ENCODE results near the gene FN1.

The FN1 gene

DNA sequence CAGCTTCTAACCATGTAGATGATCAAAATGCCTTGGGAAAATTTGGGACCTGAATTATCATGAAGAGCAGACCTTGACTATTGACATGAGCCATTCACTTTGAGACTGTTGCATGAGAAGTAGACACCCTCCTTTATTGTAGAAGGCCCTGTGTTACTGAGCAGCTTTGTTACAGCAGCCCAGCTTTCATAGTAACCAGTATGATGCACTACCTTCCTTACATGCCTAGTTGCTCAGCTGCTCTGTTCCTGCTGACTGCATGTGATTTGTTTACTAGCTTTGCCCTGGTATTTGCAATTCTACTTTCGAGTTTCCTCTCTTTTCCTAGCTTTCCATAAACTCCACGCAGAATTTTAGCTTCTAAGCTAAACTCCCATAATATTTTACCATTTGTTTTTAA is 11.2 kb upstream of the FN1 start:
- TF ChIP-seq TAF1 (IDR thresholded peaks at IDR 0.05; ENCODE audit: low read depth, low read length) (no peak), POU2F2 (IDR thresholded peaks at IDR 0.05; ENCODE audit: low read depth, low read length) (no peak), POLR2A (IDR thresholded peaks at IDR 0.05; ENCODE audit: low read depth, low read length) (no peak), SPI1 (IDR thresholded peaks at IDR 0.05; ENCODE audit: low read depth, low read length) (no peak), POLR2AphosphoS5 (IDR thresholded peaks at IDR 0.05; ENCODE audit: low read depth, low read length) (no peak), PAX5 (IDR thresholded peaks at IDR 0.05; ENCODE audit: insufficient read depth, low read length, severe bottlenecking) (no peak)
- FAIRE-seq (no peak), DNase-seq (ENCODE audit: insufficient read length, low spot score) (no peak)

DNA sequence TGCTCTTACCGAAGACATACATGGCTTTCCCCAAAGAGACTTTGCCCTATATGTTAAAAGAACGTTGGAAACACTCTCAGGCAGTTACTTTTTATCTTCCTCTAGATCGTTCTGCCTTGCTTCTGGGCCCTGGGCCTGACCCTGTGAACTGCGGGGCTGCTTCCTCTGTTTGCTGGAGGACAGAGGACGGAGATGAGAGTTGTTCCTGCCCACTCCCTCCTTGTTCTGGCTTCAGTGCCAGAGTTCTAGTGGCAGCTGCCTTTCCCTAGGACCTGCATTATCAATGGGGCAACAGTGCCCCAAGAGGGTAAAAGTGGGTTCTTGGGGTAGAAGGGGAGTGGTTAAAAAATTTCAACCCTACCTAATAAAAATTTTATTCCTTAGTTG is 6.5 kb upstream of the FN1 start:
- TF ChIP-seq POLR2A (IDR thresholded peaks at IDR 0.05; ENCODE audit: low read depth, low read length) = no peak
- no peak for TF ChIP-seq PAX5 (IDR thresholded peaks at IDR 0.05; ENCODE audit: insufficient read depth, low read length, severe bottlenecking)
- TF ChIP-seq TAF1 (IDR thresholded peaks at IDR 0.05; ENCODE audit: low read depth, low read length) = no peak
- TF ChIP-seq POU2F2 (IDR thresholded peaks at IDR 0.05; ENCODE audit: low read depth, low read length) = no peak
- no peak for TF ChIP-seq SPI1 (IDR thresholded peaks at IDR 0.05; ENCODE audit: low read depth, low read length)
- FAIRE-seq (no peak), DNase-seq (ENCODE audit: insufficient read length, low spot score) (no peak)

DNA sequence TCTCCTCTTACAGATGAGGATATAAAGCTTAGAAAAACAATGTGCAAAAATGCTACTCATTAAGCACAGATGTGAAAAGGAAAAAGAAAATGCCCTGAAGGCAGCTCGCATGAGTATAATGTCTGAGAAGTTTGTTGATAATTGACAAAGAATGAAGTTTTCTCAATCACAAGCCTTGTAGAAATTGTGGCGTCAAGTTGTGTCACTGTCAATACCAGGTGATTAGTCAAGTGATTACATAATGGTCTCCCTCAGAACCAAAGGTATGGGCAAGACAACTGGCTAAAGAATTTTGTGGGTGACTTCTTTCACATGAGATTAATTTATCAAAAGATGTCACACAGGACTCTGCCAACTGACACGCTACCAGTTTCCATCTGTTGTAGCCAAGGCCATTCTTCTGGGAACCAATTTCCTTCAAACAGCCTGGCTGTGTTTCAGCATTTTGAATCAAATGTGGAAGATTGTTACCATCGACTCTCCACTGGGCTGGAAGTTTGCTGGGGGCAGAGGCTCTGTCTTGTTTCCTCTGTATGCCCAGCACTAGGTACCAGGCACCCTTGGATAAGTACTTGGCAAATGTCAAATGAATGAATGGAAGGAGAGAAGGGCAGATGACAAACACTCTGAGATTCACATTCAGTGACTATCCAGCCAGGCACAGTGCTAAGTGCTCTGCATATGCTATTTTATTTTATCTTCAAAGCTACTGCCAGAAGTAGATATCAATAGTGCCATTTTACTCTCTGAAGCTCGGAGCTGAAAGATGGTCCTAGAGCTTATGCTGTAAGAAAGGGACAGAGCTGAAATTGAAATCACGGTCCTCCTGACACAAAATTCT is 5.9 kb upstream of the FN1 start:
- DNase-seq (ENCODE audit: insufficient read length, low spot score) (no peak), FAIRE-seq (no peak)
- TF ChIP-seq POU2F2 (IDR thresholded peaks at IDR 0.05; ENCODE audit: low read depth, low read length) = no peak
- no peak for TF ChIP-seq TAF1 (IDR thresholded peaks at IDR 0.05; ENCODE audit: low read depth, low read length)

DNA sequence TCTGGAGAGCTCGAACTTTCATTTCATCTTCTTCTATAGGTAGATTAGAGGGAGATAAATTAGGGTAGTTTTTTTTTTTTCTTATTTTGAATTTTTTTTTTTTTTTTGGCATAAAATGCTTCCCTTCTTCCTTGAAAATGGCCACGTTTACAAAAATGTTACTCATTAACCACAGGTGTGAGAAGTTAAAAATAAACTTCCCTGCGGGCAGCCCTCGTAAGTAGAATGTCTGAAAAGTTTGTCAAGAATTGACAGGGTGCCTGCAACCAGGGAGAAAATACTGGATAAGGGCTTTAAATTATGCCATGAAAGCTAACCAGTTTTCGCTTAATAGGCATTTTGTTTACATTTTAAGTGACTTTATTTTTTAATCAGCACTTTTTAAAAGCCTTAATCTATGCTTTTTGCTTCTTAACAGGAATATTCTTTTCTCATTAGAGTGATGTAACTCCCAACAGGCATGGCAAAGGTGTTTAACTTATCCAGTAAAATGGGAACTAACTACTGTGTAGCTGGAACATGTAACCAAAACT is 4.2 kb upstream of the FN1 start:
- no peak for DNase-seq (ENCODE audit: insufficient read length, low spot score)
- no peak for FAIRE-seq
- TF ChIP-seq PAX5 (IDR thresholded peaks at IDR 0.05; ENCODE audit: insufficient read depth, low read length, severe bottlenecking) (no peak), POLR2A (IDR thresholded peaks at IDR 0.05; ENCODE audit: low read depth, low read length) (no peak), POU2F2 (IDR thresholded peaks at IDR 0.05; ENCODE audit: low read depth, low read length) (no peak), SPI1 (IDR thresholded peaks at IDR 0.05; ENCODE audit: low read depth, low read length) (no peak), TAF1 (IDR thresholded peaks at IDR 0.05; ENCODE audit: low read depth, low read length) (no peak), POLR2AphosphoS5 (IDR thresholded peaks at IDR 0.05; ENCODE audit: low read depth, low read length) (no peak)

DNA sequence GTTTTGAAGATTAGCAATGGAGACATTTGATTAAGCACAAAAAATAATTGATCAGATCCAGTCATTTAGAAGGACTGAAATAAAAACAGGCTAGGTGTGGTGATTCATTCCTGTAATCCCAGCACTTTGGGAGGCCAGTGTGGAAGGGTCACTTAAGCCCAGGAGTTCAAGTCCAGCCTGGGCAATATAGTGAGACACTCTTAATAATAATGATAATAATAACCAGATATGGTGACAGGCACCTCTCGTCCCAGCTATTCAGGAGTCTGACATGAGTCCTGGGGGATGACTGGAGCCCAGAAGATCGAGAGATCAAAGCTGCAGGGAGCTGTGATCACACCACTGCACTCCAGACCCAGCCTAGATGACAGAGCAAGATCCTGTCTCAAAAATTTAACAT is 3.5 kb upstream of the FN1 start:
- no peak for DNase-seq (ENCODE audit: insufficient read length, low spot score)
- TF ChIP-seq POLR2A (IDR thresholded peaks at IDR 0.05; ENCODE audit: low read depth, low read length) (no peak), SPI1 (IDR thresholded peaks at IDR 0.05; ENCODE audit: low read depth, low read length) (no peak), POLR2AphosphoS5 (IDR thresholded peaks at IDR 0.05; ENCODE audit: low read depth, low read length) (no peak), POU2F2 (IDR thresholded peaks at IDR 0.05; ENCODE audit: low read depth, low read length) (no peak), TAF1 (IDR thresholded peaks at IDR 0.05; ENCODE audit: low read depth, low read length) (no peak), PAX5 (IDR thresholded peaks at IDR 0.05; ENCODE audit: insufficient read depth, low read length, severe bottlenecking) (no peak)
- FAIRE-seq = no peak

DNA sequence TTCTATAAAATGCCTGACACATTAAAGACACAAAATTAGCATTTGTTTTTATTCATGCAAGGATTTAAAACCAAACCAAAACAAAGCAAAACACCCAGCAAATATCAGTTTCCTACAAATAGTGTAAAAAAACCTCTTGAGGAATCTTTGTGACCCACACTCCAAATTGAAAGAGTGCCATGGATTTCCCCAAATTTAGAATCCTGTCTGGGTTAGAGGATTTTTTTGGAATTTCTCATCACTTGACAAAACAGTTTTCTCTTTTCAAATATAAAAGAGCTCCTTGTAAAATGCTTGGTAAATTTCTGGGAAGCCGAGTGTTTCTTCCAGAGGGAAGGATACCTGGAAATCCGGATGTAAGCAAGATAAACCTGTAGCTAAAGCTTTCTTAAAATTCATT is 1.7 kb upstream of the FN1 start:
- FAIRE-seq (no peak), DNase-seq (ENCODE audit: insufficient read length, low spot score) (no peak)
- TF ChIP-seq POU2F2 (IDR thresholded peaks at IDR 0.05; ENCODE audit: low read depth, low read length) = no peak
- TF ChIP-seq POLR2A (IDR thresholded peaks at IDR 0.05; ENCODE audit: low read depth, low read length) = no peak
- TF ChIP-seq SPI1 (IDR thresholded peaks at IDR 0.05; ENCODE audit: low read depth, low read length) = no peak
- TF ChIP-seq TAF1 (IDR thresholded peaks at IDR 0.05; ENCODE audit: low read depth, low read length) = no peak
- TF ChIP-seq PAX5 (IDR thresholded peaks at IDR 0.05; ENCODE audit: insufficient read depth, low read length, severe bottlenecking) = no peak
- no peak for TF ChIP-seq POLR2AphosphoS5 (IDR thresholded peaks at IDR 0.05; ENCODE audit: low read depth, low read length)

DNA sequence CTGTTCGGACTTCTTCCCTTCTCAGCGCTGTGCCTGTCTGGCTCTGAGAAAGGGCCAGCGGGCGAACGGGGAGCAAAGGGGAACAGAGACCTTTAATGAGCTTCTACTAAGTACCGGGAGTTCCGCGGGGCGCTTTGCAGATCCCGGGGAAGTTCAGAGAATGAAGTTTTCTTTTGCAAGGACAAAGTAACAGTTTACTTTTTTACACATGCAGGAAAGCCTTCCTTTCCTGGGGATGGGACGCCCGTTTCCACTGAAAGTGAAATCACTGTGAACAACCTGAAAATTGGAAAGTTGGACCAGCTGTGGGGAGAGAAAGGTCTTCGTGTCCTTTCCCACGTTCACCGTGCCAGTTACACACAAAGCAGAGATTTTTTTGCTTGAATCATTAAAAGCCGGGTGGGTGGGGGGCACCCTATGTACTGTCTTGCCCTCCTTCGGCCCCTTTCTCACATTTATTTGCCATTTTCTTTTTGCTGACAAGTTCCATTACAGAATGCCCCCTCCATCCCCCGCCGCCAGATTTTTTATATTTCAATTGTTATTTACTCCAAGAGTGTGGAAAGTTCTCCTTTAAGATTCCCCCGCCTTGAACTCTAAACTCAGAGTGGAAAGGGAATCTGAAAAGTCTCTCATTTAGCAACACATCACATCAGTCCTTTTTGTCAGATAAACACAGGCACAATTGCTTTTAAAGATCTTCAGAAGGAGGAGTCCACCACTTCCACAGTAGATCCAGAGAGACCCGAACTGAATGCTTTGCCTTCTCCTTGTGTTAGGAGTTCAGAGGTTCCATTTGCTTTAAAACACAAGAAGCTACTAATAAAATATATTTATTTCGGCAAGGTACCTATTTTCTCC is 1.1 kb upstream of the FN1 start:
- TF ChIP-seq PAX5 (IDR thresholded peaks at IDR 0.05; ENCODE audit: insufficient read depth, low read length, severe bottlenecking) (no peak), SPI1 (IDR thresholded peaks at IDR 0.05; ENCODE audit: low read depth, low read length) (no peak), POLR2AphosphoS5 (IDR thresholded peaks at IDR 0.05; ENCODE audit: low read depth, low read length) (no peak), POLR2A (IDR thresholded peaks at IDR 0.05; ENCODE audit: low read depth, low read length) (no peak), POU2F2 (IDR thresholded peaks at IDR 0.05; ENCODE audit: low read depth, low read length) (no peak), TAF1 (IDR thresholded peaks at IDR 0.05; ENCODE audit: low read depth, low read length) (no peak)
- DNase-seq (ENCODE audit: insufficient read length, low spot score) (no peak), FAIRE-seq (no peak)

DNA sequence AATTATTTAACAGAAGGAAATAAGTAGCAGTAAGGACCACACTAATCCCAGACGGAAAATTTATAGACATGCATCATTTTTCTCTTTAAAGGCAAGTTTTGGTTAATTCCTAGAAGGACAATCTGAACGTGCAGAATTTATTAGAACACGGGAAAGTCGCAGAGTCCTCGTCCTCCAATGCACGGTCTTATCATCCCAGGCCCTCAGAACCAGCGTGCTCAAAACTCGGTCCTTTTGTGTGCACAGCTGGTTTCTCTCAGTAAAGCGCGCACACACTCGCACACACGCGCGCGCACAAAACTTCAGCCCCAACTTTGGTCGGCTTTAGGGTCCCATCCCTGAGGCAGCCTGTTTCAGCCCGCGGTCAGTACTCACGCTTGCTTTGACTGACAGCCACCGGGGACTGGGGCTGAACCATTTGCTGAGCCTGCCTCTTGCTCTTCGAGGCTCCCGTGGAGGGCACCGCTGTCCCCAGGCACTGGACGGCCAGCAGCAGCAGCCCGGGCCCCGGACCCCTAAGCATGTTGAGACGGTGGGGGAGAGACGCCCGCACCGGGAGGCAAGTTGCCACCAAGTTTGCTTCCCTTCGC is 493 bp downstream of the FN1 start:
- DNase-seq (ENCODE audit: insufficient read length, low spot score) (peak; percentile 19), FAIRE-seq (no peak)
- TF ChIP-seq POU2F2 (IDR thresholded peaks at IDR 0.05; ENCODE audit: low read depth, low read length) (no peak), SPI1 (IDR thresholded peaks at IDR 0.05; ENCODE audit: low read depth, low read length) (no peak), POLR2A (IDR thresholded peaks at IDR 0.05; ENCODE audit: low read depth, low read length) (no peak), POLR2AphosphoS5 (IDR thresholded peaks at IDR 0.05; ENCODE audit: low read depth, low read length) (no peak), PAX5 (IDR thresholded peaks at IDR 0.05; ENCODE audit: insufficient read depth, low read length, severe bottlenecking) (no peak), TAF1 (IDR thresholded peaks at IDR 0.05; ENCODE audit: low read depth, low read length) (no peak)

Measured in GM12891 (cell line).